SU-DHL-6 (cell line): ENCODE results near the gene RAB1A.
A peak's percentile ranks its signal among the peaks of the same experiment; 100 is the strongest.

Source experiments
- H2AFZ ChIP-seq: fragments of 200-600 bp; sonication (generic); 2 replicates; pipeline ENCODE4 v1.6.1; 2014; ENCODE audit warnings: low read depth, mild to moderate bottlenecking, moderate library complexity, mixed read lengths, antibody characterized with exemption, low read length; ENCODE audit not compliant: severe bottlenecking
- H3F3A ChIP-seq: fragments of 200-600 bp; shearing (Covaris generic); 2 replicates; pipeline ENCODE4 v1.6.0; 2016; ENCODE audit warnings: antibody characterized with exemption, mild to moderate bottlenecking; ENCODE audit not compliant: insufficient read depth
- H3K27ac ChIP-seq: fragments of 200-600 bp; sonication (generic); 2 replicates; pipeline ENCODE4 v1.5.1; 2016; ENCODE audit warnings: low read depth, mild to moderate bottlenecking, low read length, moderate library complexity, mixed read lengths
- H3K27me3 ChIP-seq: fragments of 200-600 bp; sonication (generic), shearing (Covaris generic); 2 replicates; pipeline ENCODE4 v1.6.0; 2014; ENCODE audit warnings: mild to moderate bottlenecking, low read length
- H3K36me3 ChIP-seq: fragments of 200-600 bp; sonication (generic); 2 replicates; pipeline ENCODE4 v1.6.1; 2014; ENCODE audit warnings: mild to moderate bottlenecking, low read length, mixed read lengths
- H3K4me2 ChIP-seq: fragments of 300-600, 200-600 bp; shearing (Covaris generic), sonication (generic); 2 replicates; pipeline ENCODE4 v1.6.0; 2014; ENCODE audit warnings: low read length, low read depth, mild to moderate bottlenecking; ENCODE audit not compliant: poor library complexity, severe bottlenecking
- H3K4me3 ChIP-seq: fragments of 200-600 bp; sonication (generic); 2 replicates; pipeline ENCODE4 v1.5.1; 2014; ENCODE audit warnings: antibody characterized with exemption, low read length, mild to moderate bottlenecking, mixed read lengths; ENCODE audit not compliant: insufficient read depth, poor library complexity, severe bottlenecking
- H3K79me2 ChIP-seq: fragments of 200-600 bp; sonication (generic); 2 replicates; pipeline ENCODE4 v1.6.1; 2014; ENCODE audit warnings: mild to moderate bottlenecking, low read length, moderate library complexity; ENCODE audit not compliant: insufficient read depth
- H3K9ac ChIP-seq: fragments of 200-600 bp; sonication (generic); 2 replicates; pipeline ENCODE4 v1.7.0; 2014; ENCODE audit warnings: mild to moderate bottlenecking, low read length
- H3K9me2 ChIP-seq: fragments of 200-600 bp; sonication (generic); replicated peaks from 2 replicates; pipeline ENCODE4 v1.6.1; 2014; ENCODE audit warnings: low read length; ENCODE audit not compliant: insufficient read depth
- H3K9me3 ChIP-seq: fragments of 200-600 bp; sonication (generic); 2 replicates; pipeline ENCODE4 v1.6.1; 2014; ENCODE audit warnings: low read length, mixed read lengths; ENCODE audit not compliant: insufficient read depth
- H4K20me1 ChIP-seq: fragments of 200-600 bp; sonication (generic); 2 replicates; pipeline ENCODE4 v1.6.1; 2014; ENCODE audit warnings: low read depth, mild to moderate bottlenecking, antibody characterized with exemption, low read length, moderate library complexity, mixed read lengths
- CTCF ChIP-seq: fragments of 200-600 bp; sonication (generic); IDR thresholded peaks from one replicate; pipeline ENCODE4 v1.5.1; 2017; ENCODE audit warnings: antibody characterized with exemption, mild to moderate bottlenecking, low read length, moderate library complexity; ENCODE audit not compliant: insufficient read depth, poor library complexity, severe bottlenecking
- EZH2phosphoT487 ChIP-seq: fragments of 200-600 bp; sonication (generic), shearing (Covaris generic); conservative IDR thresholded peaks from 2 replicates; pipeline ENCODE4 v1.6.1; 2018; ENCODE audit warnings: mild to moderate bottlenecking, antibody characterized with exemption, low read length, moderate library complexity, mixed read lengths

The RAB1A gene

GRCh38 chr2:65116645-65117044 lies 13.3 kb downstream of the RAB1A start:
- Histone ChIP-seq H3F3A (peaks cover 8% of the 10 kb centered on the region; the same call in 1 of the 2 replicates), H3K36me3 (no peaks in the 10 kb centered on the region), H3K79me2 (peaks cover 99% of the 10 kb centered on the region), H2AFZ (no peak overlapping the region), H3K9me3 (no peaks in the 10 kb centered on the region), H3K4me2 (no peak overlapping the region), H3K27me3 (no peaks in the 10 kb centered on the region), H3K9ac (no peak overlapping the region), H3K9me2 (no peaks in the 10 kb centered on the region), H4K20me1 (peaks cover 10% of the 10 kb centered on the region; the same call in 1 of the 2 replicates), H3K4me3 (no peak overlapping the region), H3K27ac (no peak overlapping the region)
- TF ChIP-seq EZH2phosphoT487 (no peak), CTCF (no peak)

- Histone ChIP-seq H3K36me3 (no peaks in the 10 kb centered on the region), H3K9me2 (no peaks in the 10 kb centered on the region), H3K9ac (no peak overlapping the region), H3K27me3 (no peaks in the 10 kb centered on the region), H3K79me2 (peaks cover 99% of the 10 kb centered on the region), H3K9me3 (no peaks in the 10 kb centered on the region), H3K27ac (no peak overlapping the region), H4K20me1 (peaks cover 8% of the 10 kb centered on the region; the same call in 1 of the 2 replicates), H3F3A (peaks cover 8% of the 10 kb centered on the region; the same call in 1 of the 2 replicates), H2AFZ (no peak overlapping the region), H3K4me3 (no peak overlapping the region), H3K4me2 (no peak overlapping the region)
- TF ChIP-seq CTCF, result no peak
- TF ChIP-seq EZH2phosphoT487, result no peak
Observed at GRCh38 chr2:65114921-65115320, 15.0 kb downstream of the RAB1A start.

- TF ChIP-seq EZH2phosphoT487 (no peak), CTCF (no peak)
- peaks cover 10% of the 10 kb centered on the region; the same call in 1 of the 2 replicates for H4K20me1 ChIP-seq
- H3K9me2 ChIP-seq, result no peaks in the 10 kb centered on the region
- no peak overlapping the region for H2AFZ ChIP-seq
- no peaks in the 10 kb centered on the region for H3K36me3 ChIP-seq
- no peak overlapping the region for H3K4me3 ChIP-seq
- H3K4me2 ChIP-seq, result peak overlapping the region; percentile 8
- no peaks in the 10 kb centered on the region for H3K9me3 ChIP-seq
- H3K27ac ChIP-seq, result peak overlapping the region; percentile 43; the same call in 1 of the 2 replicates
- H3K27me3 ChIP-seq, result no peaks in the 10 kb centered on the region
- peaks cover 100% of the 10 kb centered on the region for H3K79me2 ChIP-seq
- H3K9ac ChIP-seq, result no peak overlapping the region
- H3F3A ChIP-seq, result peaks cover 8% of the 10 kb centered on the region; the same call in 1 of the 2 replicates
Observed at GRCh38 chr2:65113816-65114215, 16.1 kb downstream of the RAB1A start.
